B cell (primary cell): ENCODE measurements around the gene RUBCNL. TPM values are rescaled to one million over a fixed set of nuclear protein-coding genes. Genes with fewer than 3 reads are reported as not detected.
A peak's percentile ranks its signal among the peaks of the same experiment; 100 is the strongest.

ENCODE experiments used
- ATAC-seq: fragments of 200-7000 bp; cut with Tn5 transposase; one replicate; pipeline ENCODE4 v1.10.0; 2021; ENCODE audit warnings: low read depth, mild to moderate bottlenecking, moderate number of reproducible peaks, moderate library complexity
- CTCF ChIA-PET: fragments of 350-600 bp; sonication (Branson Sonifier 250); formaldehyde crosslinking; loops from one replicate; lab custom pipeline; 2021; ENCODE audit warnings: antibody characterized with exemption, inconsistent platforms; lab: Charles Lee
- POLR2A ChIA-PET: fragments of 350-600 bp; sonication (Branson Sonifier 250); formaldehyde crosslinking; loops from one replicate; lab custom pipeline; 2021; ENCODE audit warnings: antibody characterized with exemption; lab: Charles Lee
- DNase-seq: peaks from one replicate; pipeline ENCODE4 v3.0.0; 2013
- H2AFZ ChIP-seq: 2 replicates; pipeline ENCODE4 v1.6.1; 2012; ENCODE audit warnings: mild to moderate bottlenecking, low read depth, low read length; ENCODE audit not compliant: insufficient read depth, poor library complexity, severe bottlenecking
- H3K27ac ChIP-seq, 2 donors: 1 replicate in 1 of 2; 2 replicates in 1 of 2; pipeline ENCODE4 v1.5.1; 2012 to 2013; ENCODE audit warnings: low read length in 2 of 2, mild to moderate bottlenecking in 2 of 2, moderate library complexity in 1 of 2
- H3K27me3 ChIP-seq, 4 experiments: fragments of 200-600 bp in 1 of 4; sonication (generic) in 1 of 4; replicated peaks in 1 of 4; 1 replicate in 2 of 4; 2 replicates in 2 of 4; pipeline versions ENCODE4 v1.6.1 to v1.7.0; 2013 to 2016; ENCODE audit warnings: low read length in 3 of 4, mild to moderate bottlenecking in 2 of 4, mixed read lengths in 1 of 4, moderate library complexity in 1 of 4; ENCODE audit not compliant: insufficient read depth in 4 of 4, control insufficient read depth in 3 of 4; ENCODE audit errors: control extremely low read depth in 1 of 4
- H3K36me3 ChIP-seq, 2 experiments: replicated peaks in 1 of 2; 1 replicate in 1 of 2; 2 replicates in 1 of 2; pipeline versions ENCODE4 v1.6.1 to v1.7.1; 2013; ENCODE audit warnings: low read length in 1 of 2; ENCODE audit not compliant: insufficient read depth in 2 of 2, control insufficient read depth in 1 of 2; ENCODE audit errors: control extremely low read depth in 1 of 2, extremely low read depth in 1 of 2
- H3K4me1 ChIP-seq, 2 donors: fragments of 200-600 bp in 1 of 2; sonication (generic) in 1 of 2; 1 replicate in 1 of 2; 2 replicates in 1 of 2; pipeline versions ENCODE4 v1.5.1 to v1.6.1; 2013 to 2017; ENCODE audit warnings: low read length in 2 of 2; ENCODE audit not compliant: control insufficient read depth in 2 of 2, insufficient read depth in 2 of 2
- H3K4me2 ChIP-seq: replicated peaks from 2 replicates; pipeline ENCODE3; 2012; ENCODE audit warnings: mild to moderate bottlenecking, low read depth, low read length; ENCODE audit not compliant: poor library complexity, severe bottlenecking
- H3K4me3 ChIP-seq, 5 experiments: fragments of 200-600 bp in 1 of 5; sonication (generic) in 1 of 5; 1 replicate in 3 of 5; 2 replicates in 2 of 5; pipeline versions ENCODE4 v1.5.1 to v1.7.0; 2011 to 2016; ENCODE audit warnings: low read length in 4 of 5, mild to moderate bottlenecking in 4 of 5, low read depth in 2 of 5, control low read depth in 1 of 5, moderate library complexity in 1 of 5; ENCODE audit not compliant: insufficient read depth in 1 of 5; ENCODE audit errors: control extremely low read depth in 1 of 5, extremely low read depth in 1 of 5
- H3K79me2 ChIP-seq: fragments of 200-600 bp; sonication (generic); one replicate; pipeline ENCODE4 v1.6.0; 2016; ENCODE audit warnings: low read length; ENCODE audit not compliant: control insufficient read depth, insufficient read depth
- H3K9ac ChIP-seq: fragments of 200-600 bp; sonication (generic); 2 replicates; pipeline ENCODE4 v1.6.1; 2017; ENCODE audit warnings: mild to moderate bottlenecking, low read length, moderate library complexity
- H3K9me3 ChIP-seq, 3 donors: one replicate each; pipeline versions ENCODE4 v1.6.1 to v1.7.1; 2013; ENCODE audit warnings: low read length in 2 of 3; ENCODE audit not compliant: control insufficient read depth in 2 of 3, insufficient read depth in 1 of 3; ENCODE audit errors: control extremely low read depth in 1 of 3
- H4K20me1 ChIP-seq: 2 replicates; pipeline ENCODE4 v1.6.0; 2012; ENCODE audit warnings: mild to moderate bottlenecking, low read length; ENCODE audit not compliant: insufficient read depth, control insufficient read depth, poor library complexity, severe bottlenecking
- H3K27ac Mint-ChIP-seq: one replicate; pipeline ENCODE4 v1.8.0; 2021; ENCODE audit warnings: mixed read lengths
- H3K27me3 Mint-ChIP-seq: one replicate; pipeline ENCODE4 v1.8.0; 2021; ENCODE audit warnings: mixed read lengths
- H3K4me1 Mint-ChIP-seq: one replicate; pipeline ENCODE4 v1.8.0; 2021; ENCODE audit warnings: mixed read lengths
- H3K4me3 Mint-ChIP-seq: one replicate; pipeline ENCODE4 v1.8.0; 2021; ENCODE audit warnings: mixed read lengths
- H3K9me3 Mint-ChIP-seq: one replicate; pipeline ENCODE4 v1.8.0; 2022; ENCODE audit warnings: mixed read lengths; ENCODE audit not compliant: insufficient read depth
- CTCF ChIP-seq: fragments of 200-600 bp; IDR thresholded peaks from one replicate; pipeline ENCODE4 v1.8.0; 2022; ENCODE audit warnings: antibody characterized with exemption, mild to moderate bottlenecking
- EZH2 ChIP-seq: IDR thresholded peaks from 2 replicates; pipeline ENCODE4 v1.6.1; 2012; ENCODE audit warnings: borderline replicate concordance, low read depth, mild to moderate bottlenecking, moderate library complexity, low read length; ENCODE audit not compliant: insufficient read depth, poor library complexity, severe bottlenecking
- WGBS: methylation state at CpG from one replicate; pipeline ENCODE4 v1.1.5; 2013; ENCODE audit warnings: missing lambda C conversion rate; ENCODE audit not compliant: insufficient coverage; 5-methylcytosine and 5-hydroxymethylcytosine counted together
- intact Hi-C: fragments of 100-400 bp; cut with micrococcal nuclease; formaldehyde crosslinking; loops from one replicate; pipeline ENCODE4 v1.10.0; 2022
- polyA plus RNA-seq: library from polyadenylated mRNA; depleted of rRNA; stranded (reverse); fragments of >200 nt; gene quantifications from 2 replicates; pipeline ENCODE4 v1.2.3, GENCODE V29; 2012
- total RNA-seq, 2 donors: library from RNA; stranded (reverse); fragments of 120-200 nt in 1 of 2; gene quantifications; 1 replicate in 1 of 2; 2 replicates in 1 of 2; pipeline versions ENCODE4 v1.2.3 to v1.2.4, GENCODE V29; 2013 to 2022

The RUBCNL gene
- total and polyA plus RNA-seq, 2 donors (not counting 1 experiment from before 2014, with no cell fraction given): 185 to 370 TPM

GRCh38 chr13:46321494-46322225 lies 65.4 kb downstream of the RUBCNL start:
- no peak overlapping the region for H3K4me3 Mint-ChIP-seq
- TF ChIP-seq CTCF: peak; percentile 87
- TF ChIP-seq EZH2: no peak
- H3K27ac ChIP-seq: no peak overlapping the region

GRCh38 chr13:46320821-46321220 lies 66.2 kb downstream of the RUBCNL start:
- H3K4me2 ChIP-seq: no peak overlapping the region
- intact Hi-C loops: loop anchor here (1.0 to 2.0 kb wide), 2 partner anchors 160 to 810 kb away; no protein-coding TSS in a partner anchor
- POLR2A ChIA-PET: no interaction called here
- no peak overlapping the region for H2AFZ ChIP-seq
- TF ChIP-seq CTCF: no peak
- TF ChIP-seq EZH2: no peak
- H3K79me2 ChIP-seq: no peaks in the 10 kb centered on the region
- Mint-ChIP-seq H3K9me3 (no peaks in the 10 kb centered on the region), H3K27ac (no peak overlapping the region), H3K4me1 (peaks cover 13% of the 10 kb centered on the region), H3K4me3 (no peak overlapping the region), H3K27me3 (no peaks in the 10 kb centered on the region)
- H4K20me1 ChIP-seq: no peaks in the 10 kb centered on the region
- no peaks in the 10 kb centered on the region for H3K9me3 ChIP-seq
- no peak overlapping the region for H3K4me3 ChIP-seq
- peaks cover 0 to 9% of the 10 kb centered on the region in 2 donors for H3K4me1 ChIP-seq
- no peaks in the 10 kb centered on the region for H3K36me3 ChIP-seq
- no peak for DNase-seq
- H3K27me3 ChIP-seq: no peaks in the 10 kb centered on the region
- 92% methylated on average over 4 of the region's 4 CpGs for WGBS
- CTCF ChIA-PET: interaction anchor here (0.6 to 2.4 kb wide), 20 partner anchors 9 to 809 kb away, joined by 3 to 15 read pairs (median 4); no protein-coding TSS in a partner anchor
- ATAC-seq: no peak
- no peak overlapping the region for H3K9ac ChIP-seq
- no peak overlapping the region for H3K27ac ChIP-seq

More at GRCh38 chr13:46321494-46322225, 65.4 kb downstream of the RUBCNL start:
- H3K9ac ChIP-seq: no peak overlapping the region
- H3K4me3 ChIP-seq: peak overlapping the region in 2 of 5 experiments; percentile 5 to 13
- H4K20me1 ChIP-seq: no peaks in the 10 kb centered on the region
- H3K79me2 ChIP-seq: no peaks in the 10 kb centered on the region
- intact Hi-C loops: loop anchor here (1.0 to 2.0 kb wide), 2 partner anchors 161 to 810 kb away; no protein-coding TSS in a partner anchor
- H3K9me3 ChIP-seq: no peaks in the 10 kb centered on the region
- no peaks in the 10 kb centered on the region for H3K27me3 ChIP-seq
- ATAC-seq (peak; percentile 79), DNase-seq (peak; percentile 73)
- H3K27ac Mint-ChIP-seq: no peak overlapping the region
- peak overlapping the region; percentile 29 for H2AFZ ChIP-seq
- H3K27me3 Mint-ChIP-seq: no peaks in the 10 kb centered on the region
- H3K36me3 ChIP-seq: no peaks in the 10 kb centered on the region
- H3K4me2 ChIP-seq: peak overlapping the region; percentile 23
- ChIA-PET CTCF (interaction anchor here (0.7 to 2.4 kb wide), 23 partner anchors 10 to 811 kb away, joined by 3 to 15 read pairs (median 3); no protein-coding TSS in a partner anchor), POLR2A (no interaction called here)
- WGBS: 65% methylated on average over 14 of the region's 17 CpGs
- H3K9me3 Mint-ChIP-seq: no peaks in the 10 kb centered on the region
- peaks cover 13% of the 10 kb centered on the region for H3K4me1 Mint-ChIP-seq
- peaks cover 0 to 9% of the 10 kb centered on the region in 2 donors for H3K4me1 ChIP-seq
